HepG2 (cell line): ENCODE results near the gene ARMC5. TPM values are rescaled to one million over a fixed set of nuclear protein-coding genes. Genes with fewer than 3 reads are reported as not detected.

Source experiments
- MAFF ChIP-seq: IDR thresholded peaks from 2 replicates; pipeline ENCODE4 v1.6.1; 2011; ENCODE audit warnings: low read depth, low read length, improper control_type of control experiment
- MEIS1 ChIP-seq: sonication (generic); formaldehyde crosslinking; IDR thresholded peaks from 2 replicates; pipeline ENCODE4 v1.9.0; 2021; ENCODE audit warnings: mild to moderate bottlenecking, missing genetic modification reagents, moderate library complexity, borderline replicate concordance
- NKX3-1 ChIP-seq: sonication (generic); formaldehyde crosslinking; IDR thresholded peaks from 2 replicates; pipeline ENCODE4 v1.5.0; 2020; ENCODE audit warnings: missing genetic modification reagents
- NPAS2 ChIP-seq: sonication (generic); formaldehyde crosslinking; IDR thresholded peaks from 2 replicates; pipeline ENCODE4 v1.8.0; 2022; ENCODE audit warnings: mild to moderate bottlenecking, missing genetic modification reagents, borderline replicate concordance
- ZNF264 ChIP-seq: sonication (generic); formaldehyde crosslinking; IDR thresholded peaks from 2 replicates; pipeline ENCODE4 v1.4.0; 2020; ENCODE audit warnings: missing genetic modification reagents
- polyA plus RNA-seq, 8 experiments: library from polyadenylated mRNA; depleted of rRNA in 3 of 8; stranded (reverse) in 7 of 8; unstranded in 1 of 8; fragments of >200 nt; fragmentation: Illumina TruSeq in 4 of 8; extraction: Trizol in 4 of 8; gene quantifications; 2 replicates each; pipeline versions ENCODE4 v1.2.1 to v1.2.3, GENCODE V29; 2011 to 2016; ENCODE audit warnings: low read depth in 4 of 8, missing spikeins in 1 of 8, mixed read lengths in 1 of 8; ENCODE audit not compliant: insufficient read depth in 1 of 8
- total RNA-seq, 5 experiments: library from RNA; depleted of rRNA; stranded (reverse); fragments of >200 nt; fragmentation: Illumina TruSeq; extraction: Trizol; gene quantifications; 2 replicates each; pipeline ENCODE4 v1.2.3, GENCODE V29; 2016; ENCODE audit warnings: low read depth in 1 of 5
- TF ChIP-seq, protein P1 (sequence below): sonication (generic); formaldehyde crosslinking; conservative IDR thresholded peaks from 2 replicates; pipeline ENCODE4 v1.4.0; 2020; ENCODE audit warnings: missing genetic modification reagents
- TF ChIP-seq, protein P2 (sequence below), 2 experiments: fragments of 450-650 bp in 1 of 2; sonication (generic) in 1 of 2; formaldehyde crosslinking; IDR thresholded peaks; 2 replicates each; pipeline versions ENCODE4 v1.5.0 to v1.8.0; 2020 to 2022; ENCODE audit warnings: mild to moderate bottlenecking in 1 of 2, missing genetic modification reagents in 1 of 2
- TF ChIP-seq, protein P3 (sequence below): sonication (generic); formaldehyde crosslinking; IDR thresholded peaks from 2 replicates; pipeline ENCODE4 v1.4.0; 2020; ENCODE audit warnings: missing genetic modification reagents, mild to moderate bottlenecking, borderline replicate concordance
- TF ChIP-seq, protein P4 (sequence below): sonication (generic); formaldehyde crosslinking; IDR thresholded peaks from 2 replicates; pipeline ENCODE4 v1.4.0; 2020; ENCODE audit warnings: mild to moderate bottlenecking, missing genetic modification reagents
- TF ChIP-seq, protein P5 (sequence below): sonication (generic); formaldehyde crosslinking; IDR thresholded peaks from 2 replicates; pipeline ENCODE4 v1.4.0; 2020; ENCODE audit warnings: missing genetic modification reagents, borderline replicate concordance

ARMC5 gene
- total and polyA plus RNA-seq, 2 of the 13 experiments (the other 11 are each of a cell fraction or from before 2014, with no cell fraction given) = 10.8 to 22.3 TPM

DNA sequence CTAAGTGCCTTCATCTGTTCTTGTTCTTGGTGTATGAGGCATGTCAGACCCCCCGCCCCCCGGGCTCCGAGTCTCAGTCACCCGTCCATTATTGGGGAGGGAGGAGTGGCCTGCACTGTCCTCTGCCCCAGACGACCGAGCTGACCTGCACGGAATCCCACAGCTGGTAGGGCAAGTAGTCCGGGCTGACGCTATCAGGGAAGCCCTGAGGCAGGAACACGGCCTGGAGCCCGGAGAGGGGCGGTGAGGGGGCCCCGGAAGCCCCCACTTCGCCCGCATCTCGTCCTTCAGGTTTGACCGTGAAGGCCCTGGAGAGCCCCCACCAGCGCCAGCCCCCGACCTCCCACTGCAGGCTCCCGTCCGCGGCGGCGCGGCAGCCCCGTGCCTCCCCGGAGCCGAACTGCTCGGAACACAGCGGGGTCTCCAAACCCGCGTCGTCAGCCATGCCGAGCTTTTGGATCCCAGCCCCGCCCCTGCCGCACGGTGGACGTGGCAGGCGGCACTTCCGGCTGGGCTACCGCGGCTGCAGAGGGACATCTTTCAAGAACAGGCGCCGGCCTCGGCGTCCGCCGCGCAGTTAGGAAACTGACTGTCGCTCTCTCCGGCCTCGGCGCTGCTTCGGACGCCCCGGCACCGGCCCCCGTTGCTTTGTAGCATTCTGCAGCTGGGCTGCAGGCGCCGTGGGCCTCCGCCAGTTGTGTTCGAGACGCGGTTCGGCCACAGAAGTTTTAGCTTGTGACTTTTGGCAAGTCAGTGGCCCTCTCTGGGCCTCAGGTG lies 48.8 kb downstream of the ARMC5 start, which contains the start of gene RUSF1 (continued):
- TF ChIP-seq, protein P1, sequence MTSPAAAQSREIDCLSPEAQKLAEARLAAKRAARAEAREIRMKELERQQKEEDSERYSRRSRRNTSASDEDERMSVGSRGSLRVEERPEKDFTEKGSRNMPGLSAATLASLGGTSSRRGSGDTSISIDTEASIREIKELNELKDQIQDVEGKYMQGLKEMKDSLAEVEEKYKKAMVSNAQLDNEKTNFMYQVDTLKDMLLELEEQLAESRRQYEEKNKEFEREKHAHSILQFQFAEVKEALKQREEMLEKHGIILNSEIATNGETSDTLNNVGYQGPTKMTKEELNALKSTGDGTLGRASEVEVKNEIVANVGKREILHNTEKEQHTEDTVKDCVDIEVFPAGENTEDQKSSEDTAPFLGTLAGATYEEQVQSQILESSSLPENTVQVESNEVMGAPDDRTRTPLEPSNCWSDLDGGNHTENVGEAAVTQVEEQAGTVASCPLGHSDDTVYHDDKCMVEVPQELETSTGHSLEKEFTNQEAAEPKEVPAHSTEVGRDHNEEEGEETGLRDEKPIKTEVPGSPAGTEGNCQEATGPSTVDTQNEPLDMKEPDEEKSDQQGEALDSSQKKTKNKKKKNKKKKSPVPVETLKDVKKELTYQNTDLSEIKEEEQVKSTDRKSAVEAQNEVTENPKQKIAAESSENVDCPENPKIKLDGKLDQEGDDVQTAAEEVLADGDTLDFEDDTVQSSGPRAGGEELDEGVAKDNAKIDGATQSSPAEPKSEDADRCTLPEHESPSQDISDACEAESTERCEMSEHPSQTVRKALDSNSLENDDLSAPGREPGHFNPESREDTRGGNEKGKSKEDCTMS (CRISPR knock-in tag) = peak; percentile 89; the same call in 1 of the 2 replicates
- peak; percentile 85; the same call in 1 of the 2 replicates for TF ChIP-seq MEIS1 (CRISPR knock-in tag)
- 0 out of 2 replicates have a peak, but pooled peaks have one; percentile 52 for TF ChIP-seq NKX3-1 (CRISPR knock-in tag)
- TF ChIP-seq, protein P2, sequence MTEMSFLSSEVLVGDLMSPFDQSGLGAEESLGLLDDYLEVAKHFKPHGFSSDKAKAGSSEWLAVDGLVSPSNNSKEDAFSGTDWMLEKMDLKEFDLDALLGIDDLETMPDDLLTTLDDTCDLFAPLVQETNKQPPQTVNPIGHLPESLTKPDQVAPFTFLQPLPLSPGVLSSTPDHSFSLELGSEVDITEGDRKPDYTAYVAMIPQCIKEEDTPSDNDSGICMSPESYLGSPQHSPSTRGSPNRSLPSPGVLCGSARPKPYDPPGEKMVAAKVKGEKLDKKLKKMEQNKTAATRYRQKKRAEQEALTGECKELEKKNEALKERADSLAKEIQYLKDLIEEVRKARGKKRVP (CRISPR knock-in tag; IDR thresholded peaks at IDR 0.05) = peak in 1 of 2 experiments; percentile 76; a peak in 1 of 4 replicates
- TF ChIP-seq, protein P3, sequence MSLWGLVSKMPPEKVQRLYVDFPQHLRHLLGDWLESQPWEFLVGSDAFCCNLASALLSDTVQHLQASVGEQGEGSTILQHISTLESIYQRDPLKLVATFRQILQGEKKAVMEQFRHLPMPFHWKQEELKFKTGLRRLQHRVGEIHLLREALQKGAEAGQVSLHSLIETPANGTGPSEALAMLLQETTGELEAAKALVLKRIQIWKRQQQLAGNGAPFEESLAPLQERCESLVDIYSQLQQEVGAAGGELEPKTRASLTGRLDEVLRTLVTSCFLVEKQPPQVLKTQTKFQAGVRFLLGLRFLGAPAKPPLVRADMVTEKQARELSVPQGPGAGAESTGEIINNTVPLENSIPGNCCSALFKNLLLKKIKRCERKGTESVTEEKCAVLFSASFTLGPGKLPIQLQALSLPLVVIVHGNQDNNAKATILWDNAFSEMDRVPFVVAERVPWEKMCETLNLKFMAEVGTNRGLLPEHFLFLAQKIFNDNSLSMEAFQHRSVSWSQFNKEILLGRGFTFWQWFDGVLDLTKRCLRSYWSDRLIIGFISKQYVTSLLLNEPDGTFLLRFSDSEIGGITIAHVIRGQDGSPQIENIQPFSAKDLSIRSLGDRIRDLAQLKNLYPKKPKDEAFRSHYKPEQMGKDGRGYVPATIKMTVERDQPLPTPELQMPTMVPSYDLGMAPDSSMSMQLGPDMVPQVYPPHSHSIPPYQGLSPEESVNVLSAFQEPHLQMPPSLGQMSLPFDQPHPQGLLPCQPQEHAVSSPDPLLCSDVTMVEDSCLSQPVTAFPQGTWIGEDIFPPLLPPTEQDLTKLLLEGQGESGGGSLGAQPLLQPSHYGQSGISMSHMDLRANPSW (CRISPR knock-in tag) = peak; percentile 93
- no peak for TF ChIP-seq NPAS2 (CRISPR knock-in tag)
- TF ChIP-seq, protein P4, sequence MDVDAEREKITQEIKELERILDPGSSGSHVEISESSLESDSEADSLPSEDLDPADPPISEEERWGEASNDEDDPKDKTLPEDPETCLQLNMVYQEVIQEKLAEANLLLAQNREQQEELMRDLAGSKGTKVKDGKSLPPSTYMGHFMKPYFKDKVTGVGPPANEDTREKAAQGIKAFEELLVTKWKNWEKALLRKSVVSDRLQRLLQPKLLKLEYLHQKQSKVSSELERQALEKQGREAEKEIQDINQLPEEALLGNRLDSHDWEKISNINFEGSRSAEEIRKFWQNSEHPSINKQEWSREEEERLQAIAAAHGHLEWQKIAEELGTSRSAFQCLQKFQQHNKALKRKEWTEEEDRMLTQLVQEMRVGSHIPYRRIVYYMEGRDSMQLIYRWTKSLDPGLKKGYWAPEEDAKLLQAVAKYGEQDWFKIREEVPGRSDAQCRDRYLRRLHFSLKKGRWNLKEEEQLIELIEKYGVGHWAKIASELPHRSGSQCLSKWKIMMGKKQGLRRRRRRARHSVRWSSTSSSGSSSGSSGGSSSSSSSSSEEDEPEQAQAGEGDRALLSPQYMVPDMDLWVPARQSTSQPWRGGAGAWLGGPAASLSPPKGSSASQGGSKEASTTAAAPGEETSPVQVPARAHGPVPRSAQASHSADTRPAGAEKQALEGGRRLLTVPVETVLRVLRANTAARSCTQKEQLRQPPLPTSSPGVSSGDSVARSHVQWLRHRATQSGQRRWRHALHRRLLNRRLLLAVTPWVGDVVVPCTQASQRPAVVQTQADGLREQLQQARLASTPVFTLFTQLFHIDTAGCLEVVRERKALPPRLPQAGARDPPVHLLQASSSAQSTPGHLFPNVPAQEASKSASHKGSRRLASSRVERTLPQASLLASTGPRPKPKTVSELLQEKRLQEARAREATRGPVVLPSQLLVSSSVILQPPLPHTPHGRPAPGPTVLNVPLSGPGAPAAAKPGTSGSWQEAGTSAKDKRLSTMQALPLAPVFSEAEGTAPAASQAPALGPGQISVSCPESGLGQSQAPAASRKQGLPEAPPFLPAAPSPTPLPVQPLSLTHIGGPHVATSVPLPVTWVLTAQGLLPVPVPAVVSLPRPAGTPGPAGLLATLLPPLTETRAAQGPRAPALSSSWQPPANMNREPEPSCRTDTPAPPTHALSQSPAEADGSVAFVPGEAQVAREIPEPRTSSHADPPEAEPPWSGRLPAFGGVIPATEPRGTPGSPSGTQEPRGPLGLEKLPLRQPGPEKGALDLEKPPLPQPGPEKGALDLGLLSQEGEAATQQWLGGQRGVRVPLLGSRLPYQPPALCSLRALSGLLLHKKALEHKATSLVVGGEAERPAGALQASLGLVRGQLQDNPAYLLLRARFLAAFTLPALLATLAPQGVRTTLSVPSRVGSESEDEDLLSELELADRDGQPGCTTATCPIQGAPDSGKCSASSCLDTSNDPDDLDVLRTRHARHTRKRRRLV (CRISPR knock-in tag) = peak; percentile 94; the same call in 1 of the 2 replicates
- TF ChIP-seq ZNF264 (CRISPR knock-in tag) = peak; percentile 50; the same call in 1 of the 2 replicates
- TF ChIP-seq MAFF = no peak
- TF ChIP-seq, protein P5, sequence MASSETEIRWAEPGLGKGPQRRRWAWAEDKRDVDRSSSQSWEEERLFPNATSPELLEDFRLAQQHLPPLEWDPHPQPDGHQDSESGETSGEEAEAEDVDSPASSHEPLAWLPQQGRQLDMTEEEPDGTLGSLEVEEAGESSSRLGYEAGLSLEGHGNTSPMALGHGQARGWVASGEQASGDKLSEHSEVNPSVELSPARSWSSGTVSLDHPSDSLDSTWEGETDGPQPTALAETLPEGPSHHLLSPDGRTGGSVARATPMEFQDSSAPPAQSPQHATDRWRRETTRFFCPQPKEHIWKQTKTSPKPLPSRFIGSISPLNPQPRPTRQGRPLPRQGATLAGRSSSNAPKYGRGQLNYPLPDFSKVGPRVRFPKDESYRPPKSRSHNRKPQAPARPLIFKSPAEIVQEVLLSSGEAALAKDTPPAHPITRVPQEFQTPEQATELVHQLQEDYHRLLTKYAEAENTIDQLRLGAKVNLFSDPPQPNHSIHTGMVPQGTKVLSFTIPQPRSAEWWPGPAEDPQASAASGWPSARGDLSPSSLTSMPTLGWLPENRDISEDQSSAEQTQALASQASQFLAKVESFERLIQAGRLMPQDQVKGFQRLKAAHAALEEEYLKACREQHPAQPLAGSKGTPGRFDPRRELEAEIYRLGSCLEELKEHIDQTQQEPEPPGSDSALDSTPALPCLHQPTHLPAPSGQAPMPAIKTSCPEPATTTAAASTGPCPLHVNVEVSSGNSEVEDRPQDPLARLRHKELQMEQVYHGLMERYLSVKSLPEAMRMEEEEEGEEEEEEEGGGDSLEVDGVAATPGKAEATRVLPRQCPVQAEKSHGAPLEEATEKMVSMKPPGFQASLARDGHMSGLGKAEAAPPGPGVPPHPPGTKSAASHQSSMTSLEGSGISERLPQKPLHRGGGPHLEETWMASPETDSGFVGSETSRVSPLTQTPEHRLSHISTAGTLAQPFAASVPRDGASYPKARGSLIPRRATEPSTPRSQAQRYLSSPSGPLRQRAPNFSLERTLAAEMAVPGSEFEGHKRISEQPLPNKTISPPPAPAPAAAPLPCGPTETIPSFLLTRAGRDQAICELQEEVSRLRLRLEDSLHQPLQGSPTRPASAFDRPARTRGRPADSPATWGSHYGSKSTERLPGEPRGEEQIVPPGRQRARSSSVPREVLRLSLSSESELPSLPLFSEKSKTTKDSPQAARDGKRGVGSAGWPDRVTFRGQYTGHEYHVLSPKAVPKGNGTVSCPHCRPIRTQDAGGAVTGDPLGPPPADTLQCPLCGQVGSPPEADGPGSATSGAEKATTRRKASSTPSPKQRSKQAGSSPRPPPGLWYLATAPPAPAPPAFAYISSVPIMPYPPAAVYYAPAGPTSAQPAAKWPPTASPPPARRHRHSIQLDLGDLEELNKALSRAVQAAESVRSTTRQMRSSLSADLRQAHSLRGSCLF = no peak
